ENCODE measurements around the gene CYS1.

CYS1 gene

GRCh38 chr2:10061221-10061925 lies 18.8 kb downstream of the CYS1 start:
- H3K27ac Mint-ChIP-seq (ENCODE audit: low read depth), result no peak overlapping the region
- H3K4me3 Mint-ChIP-seq, result no peak overlapping the region
- ATAC-seq (replicated peaks; ENCODE audit: extremely low read depth, poor library complexity, severe bottlenecking) (no peak), DNase-seq (ENCODE audit: low spot score in 2 of 2) (no peak)
- peaks cover 15% of the 10 kb centered on the region for H3K27me3 Mint-ChIP-seq
- H3K9me3 Mint-ChIP-seq, result no peaks in the 10 kb centered on the region
- peaks cover 1% of the 10 kb centered on the region for H3K36me3 Mint-ChIP-seq (ENCODE audit: insufficient read depth)
- no peaks in the 10 kb centered on the region for H3K4me1 Mint-ChIP-seq

DNA sequence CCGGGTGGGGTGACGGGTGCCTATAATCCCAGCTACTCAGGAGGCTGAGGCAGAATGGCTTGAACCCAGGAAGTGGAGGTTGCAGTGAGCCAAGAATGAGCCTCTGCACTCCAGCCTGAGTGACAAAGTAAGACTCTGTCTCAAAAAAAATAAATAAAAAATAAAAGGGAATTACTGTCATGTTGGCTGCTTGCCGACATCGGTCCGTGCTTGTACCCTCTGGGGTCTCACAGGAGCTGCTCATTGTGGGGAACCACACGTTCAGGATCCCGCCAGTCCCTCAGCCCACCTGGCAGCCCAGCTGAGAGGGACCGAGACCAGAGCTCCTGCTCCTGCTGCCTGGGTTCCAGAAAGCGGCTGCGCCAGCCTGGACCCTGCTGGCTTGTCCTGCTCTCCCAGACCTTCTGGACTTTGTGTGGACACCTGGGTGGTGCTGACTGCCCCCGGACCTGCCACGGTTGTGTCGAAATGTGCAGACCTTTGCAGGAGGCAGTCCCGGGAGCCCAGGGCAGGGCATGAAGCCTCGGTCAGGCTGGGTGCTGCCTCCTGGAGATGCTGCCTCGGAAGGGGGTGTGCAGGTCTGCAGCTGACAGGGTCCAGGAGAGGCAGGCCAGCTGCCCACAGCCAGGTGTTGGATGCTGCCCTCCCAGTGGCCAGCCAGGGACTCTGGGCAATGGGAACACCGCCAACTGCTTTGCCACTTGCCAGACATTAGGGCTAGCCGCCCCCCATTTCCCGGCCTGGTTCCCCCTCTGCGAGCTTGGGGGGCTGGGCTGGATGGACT lies 20.5 kb downstream of the CYS1 start:
- H3K27me3 Mint-ChIP-seq, result no peaks in the 10 kb centered on the region
- H3K4me1 Mint-ChIP-seq, result no peaks in the 10 kb centered on the region
- peaks cover 4% of the 10 kb centered on the region for H3K36me3 Mint-ChIP-seq (ENCODE audit: insufficient read depth)
- no peak overlapping the region for H3K4me3 Mint-ChIP-seq
- ATAC-seq (replicated peaks; ENCODE audit: extremely low read depth, poor library complexity, severe bottlenecking), result no peak
- no peak for DNase-seq (ENCODE audit: low spot score in 2 of 2)
- H3K9me3 Mint-ChIP-seq, result no peaks in the 10 kb centered on the region
- H3K27ac Mint-ChIP-seq (ENCODE audit: low read depth), result no peak overlapping the region

DNA sequence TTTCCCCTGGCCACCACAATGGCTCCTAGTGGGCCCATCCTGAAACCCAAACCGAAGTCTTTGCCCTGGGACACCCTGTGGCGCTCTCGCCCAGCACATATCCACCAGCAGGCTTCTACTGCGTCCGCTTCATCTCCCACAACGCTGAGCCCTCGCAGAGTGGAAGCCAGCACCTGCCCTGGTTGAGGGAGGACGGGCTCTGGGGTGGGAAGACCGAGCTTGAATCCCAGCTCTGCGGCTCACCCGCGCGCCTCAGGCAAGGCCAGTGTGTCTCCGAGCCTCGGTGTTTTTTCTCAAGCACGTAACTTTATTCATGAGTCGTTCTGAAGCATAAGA lies 21.2 kb downstream of the CYS1 start:
- Mint-ChIP-seq H3K27ac (ENCODE audit: low read depth) (no peak overlapping the region), H3K9me3 (no peaks in the 10 kb centered on the region), H3K27me3 (no peaks in the 10 kb centered on the region), H3K36me3 (ENCODE audit: insufficient read depth) (peaks cover 11% of the 10 kb centered on the region), H3K4me3 (no peak overlapping the region), H3K4me1 (no peaks in the 10 kb centered on the region)
- DNase-seq (ENCODE audit: low spot score in 2 of 2) (no peak), ATAC-seq (replicated peaks; ENCODE audit: extremely low read depth, poor library complexity, severe bottlenecking) (no peak)

DNA sequence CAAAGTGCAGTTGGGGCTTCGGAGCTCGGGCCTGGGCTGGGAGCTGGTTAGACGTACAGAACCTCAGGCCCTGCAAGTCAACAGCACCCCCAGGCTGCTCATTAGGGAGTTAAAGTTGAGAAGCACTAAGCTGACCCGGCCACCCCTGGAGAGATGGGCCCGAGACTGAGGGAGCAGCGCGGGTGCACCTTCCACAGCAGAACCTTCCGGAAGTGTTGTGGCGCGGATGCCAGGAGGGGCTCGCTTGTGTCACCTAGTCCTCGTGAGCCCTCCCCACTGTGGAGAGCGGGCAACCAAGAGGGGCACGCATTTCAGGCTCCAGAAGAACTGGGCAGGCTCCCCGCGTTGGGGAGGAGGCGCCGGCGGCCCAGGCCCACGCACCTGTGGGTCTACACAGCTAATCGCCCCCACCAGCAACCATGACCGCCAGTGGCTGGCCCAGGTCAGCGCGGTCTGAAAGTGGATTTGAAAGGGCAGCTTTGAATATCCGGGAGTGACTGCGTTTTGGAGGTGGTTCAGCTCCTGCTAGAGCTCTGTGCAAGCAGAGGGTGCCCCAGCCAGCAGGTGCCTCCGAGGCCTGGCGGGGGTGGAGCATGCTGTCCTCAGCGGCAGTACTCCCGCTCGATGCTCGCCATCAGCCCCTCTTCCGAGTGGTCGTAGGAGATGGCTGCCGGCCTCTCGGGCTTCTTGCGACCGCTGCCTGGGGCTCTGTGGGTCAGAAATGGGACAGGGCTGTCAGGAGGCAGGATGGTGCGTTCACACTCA lies 21.8 kb downstream of the CYS1 start:
- DNase-seq (ENCODE audit: low spot score in 2 of 2) (no peak), ATAC-seq (replicated peaks; ENCODE audit: extremely low read depth, poor library complexity, severe bottlenecking) (no peak)
- no peak overlapping the region for H3K4me3 Mint-ChIP-seq
- no peak overlapping the region for H3K27ac Mint-ChIP-seq (ENCODE audit: low read depth)
- H3K36me3 Mint-ChIP-seq (ENCODE audit: insufficient read depth), result peaks cover 16% of the 10 kb centered on the region
- no peaks in the 10 kb centered on the region for H3K9me3 Mint-ChIP-seq
- H3K27me3 Mint-ChIP-seq, result no peaks in the 10 kb centered on the region
- no peaks in the 10 kb centered on the region for H3K4me1 Mint-ChIP-seq

DNA sequence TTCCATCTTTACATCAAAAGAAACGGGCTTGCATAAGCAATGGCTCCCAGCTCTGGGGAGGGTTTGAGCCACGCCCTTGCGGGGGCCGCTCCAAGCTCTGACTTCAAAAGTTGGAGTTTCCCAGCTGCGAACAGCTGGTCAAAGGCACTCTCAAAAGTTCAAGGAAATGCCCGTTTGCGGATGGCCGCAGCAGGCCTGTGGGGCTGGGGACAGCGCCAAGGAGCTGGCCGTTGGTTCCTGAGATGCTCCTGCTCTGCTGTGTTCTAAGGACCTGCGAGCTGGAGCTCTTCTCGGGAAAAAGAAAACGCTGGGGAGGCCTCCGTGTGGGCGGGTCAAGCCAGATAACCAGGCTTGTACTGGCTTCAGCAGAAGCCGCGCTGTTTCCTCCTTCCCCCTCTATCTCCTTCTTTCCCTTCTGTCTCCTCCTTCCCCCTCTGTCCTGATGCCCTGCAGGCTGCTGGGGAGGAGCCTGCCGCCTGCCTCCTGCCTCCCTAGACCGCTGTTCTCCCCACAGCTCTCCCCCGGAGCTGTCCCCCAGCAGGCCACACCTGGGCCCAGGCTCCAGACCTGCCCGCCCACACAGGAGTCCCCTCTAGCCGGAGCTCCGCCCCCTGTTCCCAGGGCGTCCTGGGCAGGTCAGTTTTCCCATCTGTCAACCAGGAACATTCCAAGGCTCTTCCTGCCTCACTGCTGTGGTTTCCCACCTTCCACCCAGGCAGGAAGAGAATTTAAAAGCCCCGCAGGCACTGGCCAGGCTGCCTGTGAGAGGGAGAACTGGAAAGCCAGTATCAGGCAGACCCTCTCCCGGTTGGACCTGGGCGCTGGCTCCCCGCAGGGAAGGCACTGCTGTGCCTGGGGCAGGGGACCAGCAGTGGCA lies 22.7 kb downstream of the CYS1 start:
- DNase-seq (ENCODE audit: low spot score in 2 of 2) (no peak), ATAC-seq (replicated peaks; ENCODE audit: extremely low read depth, poor library complexity, severe bottlenecking) (no peak)
- Mint-ChIP-seq H3K36me3 (ENCODE audit: insufficient read depth) (peaks cover 23% of the 10 kb centered on the region), H3K27ac (ENCODE audit: low read depth) (no peak overlapping the region), H3K27me3 (no peaks in the 10 kb centered on the region), H3K4me1 (no peaks in the 10 kb centered on the region), H3K9me3 (no peaks in the 10 kb centered on the region), H3K4me3 (no peak overlapping the region)

GRCh38 chr2:10056439-10056838 lies 23.8 kb downstream of the CYS1 start:
- H3K4me1 Mint-ChIP-seq, result no peaks in the 10 kb centered on the region
- no peaks in the 10 kb centered on the region for H3K27me3 Mint-ChIP-seq
- H3K36me3 Mint-ChIP-seq (ENCODE audit: insufficient read depth), result peaks cover 28% of the 10 kb centered on the region
- ATAC-seq (replicated peaks; ENCODE audit: extremely low read depth, poor library complexity, severe bottlenecking) (no peak), DNase-seq (ENCODE audit: low spot score in 2 of 2) (no peak)
- H3K9me3 Mint-ChIP-seq, result no peaks in the 10 kb centered on the region
- no peak overlapping the region for H3K4me3 Mint-ChIP-seq
- H3K27ac Mint-ChIP-seq (ENCODE audit: low read depth), result no peak overlapping the region

DNA sequence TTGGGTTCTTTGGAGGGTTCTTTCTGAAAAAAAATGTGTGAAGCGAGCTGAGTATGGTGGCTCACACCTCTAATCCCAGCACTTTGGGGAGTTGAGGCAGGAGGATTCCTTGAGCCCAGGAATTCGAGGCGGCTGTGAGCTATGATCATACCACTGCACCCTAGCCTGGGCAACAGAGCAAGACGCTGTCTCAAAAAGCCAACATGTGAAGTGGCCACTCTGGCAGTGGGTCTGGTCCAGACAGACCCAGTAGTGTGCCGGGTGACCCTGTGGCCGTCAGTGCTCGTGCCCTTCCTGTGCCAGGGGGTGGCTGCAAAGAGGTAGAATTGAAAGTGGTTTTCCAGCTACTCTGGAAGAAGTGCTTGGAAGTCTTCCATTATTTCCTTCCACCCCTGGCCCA lies 25.2 kb downstream of the CYS1 start:
- peaks cover 29% of the 10 kb centered on the region for H3K36me3 Mint-ChIP-seq (ENCODE audit: insufficient read depth)
- ATAC-seq (replicated peaks; ENCODE audit: extremely low read depth, poor library complexity, severe bottlenecking) (no peak), DNase-seq (ENCODE audit: low spot score in 2 of 2) (no peak)
- H3K9me3 Mint-ChIP-seq, result no peaks in the 10 kb centered on the region
- no peaks in the 10 kb centered on the region for H3K27me3 Mint-ChIP-seq
- H3K4me1 Mint-ChIP-seq, result no peaks in the 10 kb centered on the region
- no peak overlapping the region for H3K4me3 Mint-ChIP-seq
- no peak overlapping the region for H3K27ac Mint-ChIP-seq (ENCODE audit: low read depth)

DNA sequence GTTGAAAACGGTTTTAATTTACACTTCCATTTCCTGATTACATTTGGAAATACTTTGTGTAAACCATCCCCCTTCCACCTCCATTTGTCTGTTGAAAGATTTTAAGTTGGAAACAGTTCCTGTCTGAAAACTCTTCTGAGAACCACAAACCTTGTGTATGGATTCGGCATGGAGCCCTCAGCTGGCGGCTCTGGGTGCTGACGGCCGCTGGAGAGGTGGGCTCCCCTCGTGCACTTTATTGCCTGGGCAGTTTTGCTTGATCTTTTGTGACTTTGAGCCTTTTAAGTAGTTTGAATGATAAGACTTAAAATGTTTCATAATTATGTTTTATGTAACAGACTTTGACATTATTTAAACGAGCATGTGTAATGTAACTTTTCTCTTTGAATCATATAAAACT lies 25.8 kb downstream of the CYS1 start:
- DNase-seq (ENCODE audit: low spot score in 2 of 2) (no peak), ATAC-seq (replicated peaks; ENCODE audit: extremely low read depth, poor library complexity, severe bottlenecking) (no peak)
- Mint-ChIP-seq H3K9me3 (no peaks in the 10 kb centered on the region), H3K27ac (ENCODE audit: low read depth) (no peak overlapping the region), H3K27me3 (no peaks in the 10 kb centered on the region), H3K36me3 (ENCODE audit: insufficient read depth) (peaks cover 31% of the 10 kb centered on the region), H3K4me1 (no peaks in the 10 kb centered on the region), H3K4me3 (no peak overlapping the region)

- no peak overlapping the region for H3K27ac Mint-ChIP-seq (ENCODE audit: low read depth)
- no peak overlapping the region for H3K4me3 Mint-ChIP-seq
- H3K27me3 Mint-ChIP-seq, result no peaks in the 10 kb centered on the region
- peaks cover 36% of the 10 kb centered on the region for H3K36me3 Mint-ChIP-seq (ENCODE audit: insufficient read depth)
- no peaks in the 10 kb centered on the region for H3K4me1 Mint-ChIP-seq
- DNase-seq (ENCODE audit: low spot score in 2 of 2) (no peak), ATAC-seq (replicated peaks; ENCODE audit: extremely low read depth, poor library complexity, severe bottlenecking) (no peak)
- H3K9me3 Mint-ChIP-seq, result no peaks in the 10 kb centered on the region
These were observed 26.9 kb downstream of the CYS1 start for GRCh38 chr2:10053351-10053750.

- Mint-ChIP-seq H3K27me3 (no peaks in the 10 kb centered on the region), H3K36me3 (ENCODE audit: insufficient read depth) (peaks cover 45% of the 10 kb centered on the region), H3K9me3 (no peaks in the 10 kb centered on the region), H3K27ac (ENCODE audit: low read depth) (no peak overlapping the region), H3K4me3 (no peak overlapping the region), H3K4me1 (no peaks in the 10 kb centered on the region)
- DNase-seq (ENCODE audit: low spot score in 2 of 2), result no peak
- ATAC-seq (replicated peaks; ENCODE audit: extremely low read depth, poor library complexity, severe bottlenecking), result no peak
These were observed 28.0 kb downstream of the CYS1 start for GRCh38 chr2:10052216-10052615.

- ATAC-seq (replicated peaks; ENCODE audit: extremely low read depth, poor library complexity, severe bottlenecking), result no peak
- Mint-ChIP-seq H3K4me3 (no peak overlapping the region), H3K9me3 (no peaks in the 10 kb centered on the region), H3K27me3 (no peaks in the 10 kb centered on the region), H3K4me1 (peaks cover 7% of the 10 kb centered on the region), H3K36me3 (ENCODE audit: insufficient read depth) (peaks cover 41% of the 10 kb centered on the region), H3K27ac (ENCODE audit: low read depth) (no peak overlapping the region)
- DNase-seq (ENCODE audit: low spot score in 2 of 2), result no peak
These were observed 31.6 kb downstream of the CYS1 start for GRCh38 chr2:10048501-10049171.
